Kidney (tissue), 14 donors: ENCODE results near the gene RALGPS1. TPM values are rescaled to one million over a fixed set of nuclear protein-coding genes. Genes with fewer than 3 reads are reported as not detected.

Experiments used
- DNase-seq, 5 donors: peaks; one replicate each; pipeline ENCODE4 v3.0.0-alpha.2; 2013 to 2020
- FAIRE-seq: peaks from 2 replicates; lab custom pipeline; 2012; peaks lifted over from hg19 to GRCh38; lab: Jason Lieb, UNC
- H3K27ac ChIP-seq, 2 donors: one replicate each; pipeline ENCODE4 v1.7.0; 2013; ENCODE audit warnings: low read depth in 2 of 2, low read length in 2 of 2, inconsistent platforms in 1 of 2
- H3K27me3 ChIP-seq: one replicate; pipeline ENCODE4 v1.7.1; 2013; ENCODE audit warnings: low read length, inconsistent platforms; ENCODE audit not compliant: control insufficient read depth, insufficient read depth
- H3K36me3 ChIP-seq, 3 donors: one replicate each; pipeline versions ENCODE4 v1.7.0 to v1.7.1; 2013; ENCODE audit warnings: low read length in 3 of 3, control low read depth in 1 of 3, inconsistent platforms in 1 of 3; ENCODE audit not compliant: insufficient read depth in 3 of 3, control insufficient read depth in 2 of 3
- H3K4me1 ChIP-seq, 3 donors: one replicate each; pipeline versions ENCODE4 v1.7.0 to v1.7.1; 2013; ENCODE audit warnings: low read length in 3 of 3, inconsistent platforms in 1 of 3, low read depth in 1 of 3; ENCODE audit not compliant: control insufficient read depth in 2 of 3, insufficient read depth in 2 of 3
- H3K4me3 ChIP-seq, 3 donors: one replicate each; pipeline versions ENCODE4 v1.7.0 to v1.8.1; 2013; ENCODE audit warnings: low read length in 3 of 3, control low read depth in 1 of 3, inconsistent platforms in 1 of 3
- H3K9ac ChIP-seq, 3 donors: one replicate each; pipeline versions ENCODE4 v1.7.0 to v1.7.1; 2013; ENCODE audit warnings: low read length in 3 of 3, control low read depth in 1 of 3, inconsistent platforms in 1 of 3
- H3K9me3 ChIP-seq, 3 donors: one replicate each; pipeline versions ENCODE4 v1.7.0 to v1.7.1; 2013; ENCODE audit warnings: low read length in 3 of 3, control low read depth in 1 of 3, inconsistent platforms in 1 of 3; ENCODE audit not compliant: control insufficient read depth in 2 of 3, insufficient read depth in 1 of 3
- intact Hi-C: fragments of 100-400 bp; cut with DNase I; formaldehyde crosslinking; loops from one replicate; pipeline ENCODE4 v1.11.1; 2022
- polyA plus RNA-seq: library from polyadenylated mRNA; stranded (reverse); fragments of 350-450 nt; fragmentation: Illumina TruSeq; extraction: RNeasy Lipid Tissue Mini Kit (QIAGEN cat#74804); gene quantifications from one replicate; pipeline ENCODE4 v1.2.3, GENCODE V29; 2014; ENCODE audit warnings: low read depth, low replicate concordance; ENCODE audit not compliant: insufficient read depth
- total RNA-seq: library from RNA; stranded (reverse); fragmentation: NEBNext Ultra II Directional; extraction: Animal tissue kit (Norgen Biotek cat#: 25700); gene quantifications from one replicate; pipeline ENCODE4 v1.2.1, GENCODE V29; 2021
- TF ChIP-seq, protein P1 (sequence below): IDR thresholded peaks from 3 replicates; pipeline ENCODE4 v1.5.1; 2012; ENCODE audit warnings: mild to moderate bottlenecking, moderate library complexity, borderline replicate concordance; ENCODE audit not compliant: insufficient read depth; ENCODE audit errors: extremely low read depth
- donor health status: control.
- donor health status: control.
- donor health status: control.
- donor health status: control.
- donor health status: control.
- donor health status: DM: yes; HTN: yes; CAD: no.
- donor health status: Normal renal cell carcinoma (clear cell type).

Gene RALGPS1
- total and polyA plus RNA-seq, 2 donors from 2014 or later, result 9.4 to 25.2 TPM

DNA sequence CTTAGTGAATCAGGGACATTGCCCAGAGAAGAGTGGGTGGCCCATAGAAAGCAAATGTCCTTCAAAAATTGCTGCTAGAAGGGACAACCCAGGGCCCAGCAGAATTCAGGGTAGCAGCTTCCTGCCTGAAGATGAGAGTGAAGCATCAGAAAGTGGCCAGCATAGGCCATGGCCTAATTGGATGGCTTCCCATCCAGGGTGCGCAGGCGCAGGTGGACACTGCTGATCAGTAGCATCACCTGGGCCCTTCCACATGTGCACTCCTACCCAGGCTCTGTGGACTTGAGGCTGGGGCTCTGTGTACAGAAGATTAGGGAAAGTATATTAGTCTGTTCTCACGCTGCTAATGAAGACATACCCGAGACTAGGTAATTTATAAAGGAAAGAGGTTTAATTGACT, 291.4 kb downstream of the RALGPS1 start:
- FAIRE-seq, result no peak

DNA sequence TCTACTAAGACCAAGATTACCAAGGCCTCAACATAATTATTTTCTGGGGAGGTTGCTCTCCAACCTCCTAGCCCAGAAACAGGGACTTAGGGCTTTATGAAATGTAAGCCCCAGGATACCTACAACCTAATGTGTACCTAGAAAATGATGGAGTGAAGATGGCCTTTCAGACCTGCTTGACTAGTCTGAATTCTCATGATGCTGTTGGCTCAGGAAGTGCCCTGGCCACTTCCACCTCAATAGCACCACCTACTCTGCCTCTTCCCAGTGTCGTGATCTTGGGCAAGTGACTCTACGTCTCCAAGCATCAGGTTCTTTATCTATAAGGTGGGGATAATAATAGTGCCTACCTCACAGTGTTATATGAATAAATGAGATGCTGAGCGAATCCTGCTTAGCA, 292.1 kb downstream of the RALGPS1 start:
- no peak overlapping the region for H3K4me3 ChIP-seq
- intact Hi-C loops, result no loop called here
- H3K9me3 ChIP-seq, result no peaks in the 10 kb centered on the region
- no peaks in the 10 kb centered on the region for H3K27me3 ChIP-seq
- H3K27ac ChIP-seq, result no peak overlapping the region
- TF ChIP-seq, protein P1, sequence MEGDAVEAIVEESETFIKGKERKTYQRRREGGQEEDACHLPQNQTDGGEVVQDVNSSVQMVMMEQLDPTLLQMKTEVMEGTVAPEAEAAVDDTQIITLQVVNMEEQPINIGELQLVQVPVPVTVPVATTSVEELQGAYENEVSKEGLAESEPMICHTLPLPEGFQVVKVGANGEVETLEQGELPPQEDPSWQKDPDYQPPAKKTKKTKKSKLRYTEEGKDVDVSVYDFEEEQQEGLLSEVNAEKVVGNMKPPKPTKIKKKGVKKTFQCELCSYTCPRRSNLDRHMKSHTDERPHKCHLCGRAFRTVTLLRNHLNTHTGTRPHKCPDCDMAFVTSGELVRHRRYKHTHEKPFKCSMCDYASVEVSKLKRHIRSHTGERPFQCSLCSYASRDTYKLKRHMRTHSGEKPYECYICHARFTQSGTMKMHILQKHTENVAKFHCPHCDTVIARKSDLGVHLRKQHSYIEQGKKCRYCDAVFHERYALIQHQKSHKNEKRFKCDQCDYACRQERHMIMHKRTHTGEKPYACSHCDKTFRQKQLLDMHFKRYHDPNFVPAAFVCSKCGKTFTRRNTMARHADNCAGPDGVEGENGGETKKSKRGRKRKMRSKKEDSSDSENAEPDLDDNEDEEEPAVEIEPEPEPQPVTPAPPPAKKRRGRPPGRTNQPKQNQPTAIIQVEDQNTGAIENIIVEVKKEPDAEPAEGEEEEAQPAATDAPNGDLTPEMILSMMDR, result no peak
- DNase-seq (no peak), FAIRE-seq (no peak)
- no peaks in the 10 kb centered on the region for H3K4me1 ChIP-seq
- H3K36me3 ChIP-seq, result no peaks in the 10 kb centered on the region
- no peak overlapping the region for H3K9ac ChIP-seq

More for the DNA sequence above, 291.4 kb downstream of the RALGPS1 start:
- DNase-seq, result no peak
- intact Hi-C loops, result no loop called here
- Histone ChIP-seq H3K4me1 (no peaks in the 10 kb centered on the region), H3K27me3 (no peaks in the 10 kb centered on the region), H3K36me3 (no peaks in the 10 kb centered on the region), H3K9ac (no peak overlapping the region), H3K27ac (no peak overlapping the region), H3K4me3 (no peak overlapping the region), H3K9me3 (no peaks in the 10 kb centered on the region)
- TF ChIP-seq, protein P1, result no peak

DNA sequence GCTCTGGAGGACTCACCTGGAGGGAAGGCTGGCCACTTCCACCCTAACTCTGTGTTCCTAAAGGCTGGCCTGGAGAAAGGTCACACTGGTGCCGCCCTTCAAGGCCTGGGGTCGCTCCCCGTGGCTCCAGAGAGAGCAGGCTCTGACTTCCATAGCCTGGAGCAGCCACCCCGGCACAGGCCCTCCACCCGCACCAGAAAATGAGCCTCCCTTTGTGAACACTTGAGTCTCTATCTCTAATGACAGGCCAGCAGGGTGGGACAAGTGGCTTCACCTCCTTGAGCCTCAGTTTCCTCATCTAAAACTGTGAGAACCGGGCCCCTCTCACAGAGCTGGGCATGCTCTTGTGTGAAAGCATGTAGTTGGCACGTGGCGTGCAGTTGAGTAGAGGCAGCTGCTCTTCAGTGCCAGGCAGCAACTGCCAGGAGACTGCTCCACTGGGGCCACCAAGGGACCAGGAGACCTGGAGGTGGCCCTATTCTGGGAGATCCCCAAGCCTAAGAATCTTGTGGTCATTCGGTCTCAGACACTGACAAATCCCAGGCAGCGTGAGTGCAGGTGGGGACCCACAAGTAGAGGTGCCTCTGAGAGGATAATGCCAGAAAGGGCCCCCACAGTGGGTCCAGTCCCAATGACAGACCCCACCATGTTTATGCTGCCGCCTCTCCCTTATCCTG, 293.3 kb downstream of the RALGPS1 start:
- H3K9me3 ChIP-seq, result no peaks in the 10 kb centered on the region
- intact Hi-C loops, result no loop called here
- DNase-seq (no peak), FAIRE-seq (no peak)
- no peak overlapping the region for H3K27ac ChIP-seq
- no peaks in the 10 kb centered on the region for H3K36me3 ChIP-seq
- H3K9ac ChIP-seq, result no peak overlapping the region
- H3K27me3 ChIP-seq, result no peaks in the 10 kb centered on the region
- no peak overlapping the region for H3K4me3 ChIP-seq
- no peaks in the 10 kb centered on the region for H3K4me1 ChIP-seq
- TF ChIP-seq, protein P1, result no peak
